DMS79 (cell line): Measurements from ENCODE around the gene ANKS1B.
"Not testable (repeated sequence)": the region's sequence is repeated elsewhere in the genome, so short reads cannot be mapped to it uniquely, and the experiment has no call there.

Source experiments
- DNase-seq: peaks from one replicate; lab custom pipeline; 2025; lab: John Stamatoyannopoulos, UW

The ANKS1B gene

GRCh38 chr12:99706736-99707473, 277.8 kb downstream of the ANKS1B start:
- no peak for DNase-seq

GRCh38 chr12:99704458-99704857, 280.3 kb downstream of the ANKS1B start:
- no peak for DNase-seq

DNA sequence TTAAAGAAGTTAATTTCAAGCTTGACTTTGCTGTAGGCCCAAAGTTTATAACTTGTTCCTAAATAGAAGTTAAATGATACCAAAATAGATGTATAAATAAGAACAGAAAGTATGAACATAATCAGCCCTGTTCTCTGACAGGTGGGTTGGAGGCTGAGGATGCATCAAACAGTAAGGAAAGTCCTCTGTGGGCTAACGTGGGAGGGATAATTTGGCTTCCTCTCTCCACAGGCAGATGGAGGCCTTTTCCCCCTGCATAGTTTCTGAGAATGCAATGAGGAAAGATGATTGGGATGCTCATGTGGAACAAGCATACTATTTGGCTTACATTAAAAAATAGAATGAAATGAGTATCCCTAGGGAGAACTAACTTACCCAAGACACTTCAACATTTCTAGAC, 280.7 kb downstream of the ANKS1B start:
- no peak for DNase-seq

DNA sequence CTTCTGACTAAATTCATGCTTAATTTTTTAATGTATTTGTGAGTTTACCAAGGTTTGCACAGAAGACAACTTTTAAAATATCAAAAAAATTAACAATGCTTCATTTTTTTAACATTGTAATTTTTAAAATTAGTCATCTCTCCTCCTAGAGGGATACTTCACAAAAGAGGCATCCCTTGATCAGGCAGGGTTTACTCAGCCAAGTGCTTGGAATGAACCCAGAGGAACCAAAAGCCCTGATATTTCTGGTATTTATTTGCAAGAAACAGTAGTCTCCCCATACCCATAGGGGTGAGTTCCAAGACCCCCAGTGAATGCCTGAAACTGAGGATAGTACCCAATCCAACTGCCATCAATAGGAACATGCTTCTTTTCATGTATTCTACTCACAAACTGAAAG, 284.7 kb downstream of the ANKS1B start:
- no peak for DNase-seq

DNA sequence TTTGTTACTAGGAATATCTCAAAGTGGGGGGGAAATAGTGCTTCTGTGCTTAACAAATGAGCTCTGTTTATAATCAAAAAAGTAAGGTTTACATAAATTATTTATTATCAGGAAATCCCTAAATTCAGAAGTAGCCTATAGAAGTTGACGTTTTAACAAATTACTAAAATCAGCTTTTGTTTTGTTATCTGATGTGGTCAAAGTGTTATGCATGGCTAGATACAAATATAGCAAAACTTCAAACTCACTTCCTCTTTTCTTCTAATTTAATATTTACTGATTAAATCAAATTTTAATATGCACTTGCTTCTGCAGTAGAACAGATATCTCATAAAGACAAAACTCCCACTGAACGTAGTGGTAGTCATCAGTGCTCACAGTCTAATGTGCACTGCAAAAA, 289.7 kb downstream of the ANKS1B start:
- no peak for DNase-seq

GRCh38 chr12:99686142-99686541, 298.6 kb downstream of the ANKS1B start:
- DNase-seq = no peak

- DNase-seq = no peak
Measured at GRCh38 chr12:99680276-99680675, 304.5 kb downstream of the ANKS1B start.

- DNase-seq = no peak
Measured at GRCh38 chr12:99670635-99671034, 314.1 kb downstream of the ANKS1B start.

DNA sequence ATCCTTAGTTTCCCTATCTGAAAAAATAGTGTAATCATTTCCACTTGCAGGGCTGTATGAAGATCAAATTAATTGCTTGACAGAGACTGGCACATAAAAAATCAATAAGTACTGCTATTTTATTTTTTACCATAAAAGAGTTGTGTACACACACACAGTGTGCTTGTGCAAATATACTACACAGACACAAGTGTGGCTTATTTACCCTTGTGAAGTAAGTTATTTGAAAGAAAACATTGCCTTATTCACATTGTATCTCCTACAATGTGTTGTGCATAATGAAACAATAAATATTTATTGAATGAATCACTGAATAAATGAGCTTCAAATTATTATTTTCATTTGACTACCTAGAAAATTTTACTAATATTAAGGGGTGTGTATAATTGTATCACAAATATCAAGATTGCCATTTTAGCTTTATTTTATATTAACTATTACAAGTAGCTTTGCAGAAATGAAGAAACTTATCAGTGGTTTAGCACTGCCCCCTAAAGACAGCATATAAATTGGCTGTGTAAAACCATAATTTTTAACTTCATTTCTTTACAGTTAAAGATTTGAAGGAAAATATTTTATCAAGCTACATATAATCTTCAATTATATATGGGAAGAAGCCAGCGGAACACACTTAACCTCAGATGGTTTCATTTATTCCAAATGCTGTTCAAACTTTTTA, 325.9 kb downstream of the ANKS1B start:
- no peak for DNase-seq

GRCh38 chr12:99649551-99649950, 335.2 kb downstream of the ANKS1B start:
- no peak for DNase-seq

DNA sequence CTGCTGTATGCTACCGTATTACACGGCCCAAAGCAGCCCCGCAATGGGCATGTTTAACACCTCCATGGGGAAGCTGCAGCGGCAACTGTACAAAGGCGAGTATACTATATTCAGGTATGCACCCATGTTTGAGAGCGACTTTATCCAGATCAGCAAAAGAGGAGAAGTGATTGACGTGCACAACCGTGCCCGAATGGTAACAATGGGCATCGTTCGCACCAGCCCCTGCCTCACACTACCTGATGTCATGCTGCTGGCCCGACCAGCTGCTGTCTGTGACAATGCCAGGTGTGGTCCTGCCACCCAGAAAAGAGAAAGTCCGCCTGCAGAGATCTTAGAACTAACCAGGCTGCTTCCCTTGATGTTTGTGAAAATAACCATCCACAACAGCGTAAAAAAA, 336.6 kb downstream of the ANKS1B start:
- no peak for DNase-seq

GRCh38 chr12:99647453-99647852, 337.3 kb downstream of the ANKS1B start, which contains the start of gene GARIN6:
Gene GARIN6, plus strand, starts transcription at chr12:99647753. Its CDS starts 422 bp downstream, at chr12:99648175.
- DNase-seq = no peak

DNA sequence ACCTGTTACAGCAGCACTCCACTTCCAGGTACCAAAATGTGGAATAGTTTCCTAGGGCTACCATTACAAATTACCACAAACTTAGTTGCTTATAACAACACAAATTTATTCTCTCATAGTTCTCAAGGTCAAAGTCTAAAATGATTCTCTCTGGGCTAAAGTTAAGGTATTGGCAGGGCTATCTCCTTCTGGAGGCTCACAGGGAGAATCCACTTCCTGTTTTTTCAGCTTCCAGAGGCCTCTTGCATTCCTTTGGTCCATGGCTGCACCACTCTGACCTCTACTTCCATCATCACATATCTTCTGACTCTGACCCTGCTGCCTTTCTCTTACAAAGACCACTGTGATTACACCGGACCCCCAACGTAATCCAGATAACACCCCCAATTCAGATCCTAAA, 340.1 kb downstream of the ANKS1B start:
- no peak for DNase-seq

GRCh38 chr12:99627459-99627858, 357.3 kb downstream of the ANKS1B start:
- no peak for DNase-seq

- DNase-seq = not testable (repeated sequence)
Measured at GRCh38 chr12:99624591-99624990, 360.1 kb downstream of the ANKS1B start.

GRCh38 chr12:99620159-99620479, 364.6 kb downstream of the ANKS1B start:
- no peak for DNase-seq

DNA sequence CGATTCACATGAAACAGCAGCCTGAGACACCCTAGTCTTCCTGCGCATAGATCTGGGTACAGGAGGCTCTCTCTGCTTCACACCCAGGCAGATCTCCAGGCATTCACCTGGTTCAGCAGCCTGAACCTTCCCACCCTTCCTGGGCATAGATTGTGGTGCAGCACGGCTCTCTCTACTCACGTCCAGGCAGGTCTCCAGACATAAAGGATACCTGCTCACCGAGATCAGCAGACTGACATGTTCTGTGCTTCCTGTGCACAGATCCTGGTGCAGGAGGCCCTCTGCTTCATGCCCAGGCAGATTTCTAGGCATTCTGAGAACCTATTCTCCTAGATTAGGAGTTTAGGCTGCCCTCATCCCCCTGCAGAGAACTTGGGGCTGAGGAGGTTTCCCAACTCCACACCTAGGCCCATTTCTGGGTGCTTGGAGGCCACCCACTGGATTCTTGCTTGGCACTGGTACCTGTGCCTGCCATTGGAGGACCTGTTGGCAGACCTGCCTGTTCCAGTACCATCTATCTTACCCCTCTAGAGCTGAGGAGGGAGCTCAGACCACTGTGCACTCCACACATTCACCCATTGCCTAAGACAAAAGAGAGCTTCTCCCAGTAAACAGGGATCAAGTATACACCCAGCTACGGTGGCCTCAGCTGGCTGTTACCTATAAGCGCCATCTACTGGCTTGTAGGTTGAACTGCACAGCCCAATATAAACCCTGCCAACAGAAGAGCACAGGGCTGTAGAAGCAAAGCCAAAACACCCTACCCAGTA, 365.2 kb downstream of the ANKS1B start:
- no peak for DNase-seq

- no peak for DNase-seq
Measured at GRCh38 chr12:99618657-99619056, 366.1 kb downstream of the ANKS1B start.

- no peak for DNase-seq
Measured at GRCh38 chr12:99611599-99611998, 373.1 kb downstream of the ANKS1B start.

DNA sequence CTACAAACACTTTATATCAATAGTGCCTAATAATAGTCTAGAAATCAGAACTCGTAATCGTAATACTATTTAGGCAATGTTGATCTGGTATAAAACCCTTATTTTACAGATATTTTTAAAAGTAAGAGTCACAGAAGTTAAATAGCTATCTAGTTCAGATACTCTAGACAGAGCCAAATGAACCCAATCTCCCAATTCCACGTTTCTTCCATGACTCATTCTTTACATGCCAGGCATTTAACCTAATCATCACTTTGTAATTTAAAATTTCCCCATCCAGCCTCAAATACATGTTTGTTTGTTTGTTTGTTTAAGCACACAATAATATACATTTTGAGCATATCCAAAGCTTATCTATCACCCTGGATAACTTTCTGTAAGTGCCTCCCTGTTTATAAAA, 373.6 kb downstream of the ANKS1B start:
- DNase-seq = no peak

DNA sequence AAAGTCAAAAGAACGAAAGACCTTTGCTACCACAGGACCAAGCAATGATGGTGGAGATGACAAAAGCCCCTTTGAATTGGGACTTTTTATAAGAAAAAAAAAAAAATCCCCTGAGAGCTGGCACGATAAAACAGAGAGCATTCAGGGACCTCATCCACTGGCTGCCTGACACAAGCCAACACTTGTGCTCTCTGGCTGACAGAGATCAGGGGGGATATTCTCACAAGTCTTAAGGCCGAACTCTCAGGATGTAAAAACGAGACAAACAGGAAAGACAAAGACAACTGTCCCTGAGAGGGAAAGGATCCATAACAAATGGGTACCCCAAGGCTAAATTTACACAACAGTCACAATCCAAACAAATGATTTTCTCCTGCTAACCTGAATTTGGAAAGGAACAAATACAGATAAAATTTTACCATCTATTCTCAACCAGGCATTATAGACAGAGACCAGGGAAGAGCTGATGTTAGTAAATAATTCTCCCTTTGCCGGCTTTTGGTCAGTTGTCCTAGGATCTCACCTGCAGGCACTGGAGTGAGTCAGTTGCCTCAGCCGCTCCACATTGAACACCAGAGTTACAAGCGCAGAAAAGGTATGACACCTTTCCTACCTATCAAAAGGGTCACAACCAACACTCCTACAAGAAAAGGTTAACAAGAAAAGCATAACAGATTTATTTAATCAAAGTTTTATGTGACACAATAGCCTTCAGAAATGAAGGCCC, 375.1 kb downstream of the ANKS1B start:
- DNase-seq = no peak

GRCh38 chr12:99600388-99600787, 384.3 kb downstream of the ANKS1B start:
- DNase-seq = no peak
